HG03558 (cell line): ENCODE results near the gene PAXX.

ENCODE experiments used
- ATAC-seq: cut with Tn5 transposase; IDR thresholded peaks from one replicate; pipeline ENCODE4 v1.9.1; 2021; ENCODE audit warnings: moderate number of reproducible peaks; ENCODE audit not compliant: unreplicated experiment; ENCODE audit errors: extremely low read depth

Gene PAXX

DNA sequence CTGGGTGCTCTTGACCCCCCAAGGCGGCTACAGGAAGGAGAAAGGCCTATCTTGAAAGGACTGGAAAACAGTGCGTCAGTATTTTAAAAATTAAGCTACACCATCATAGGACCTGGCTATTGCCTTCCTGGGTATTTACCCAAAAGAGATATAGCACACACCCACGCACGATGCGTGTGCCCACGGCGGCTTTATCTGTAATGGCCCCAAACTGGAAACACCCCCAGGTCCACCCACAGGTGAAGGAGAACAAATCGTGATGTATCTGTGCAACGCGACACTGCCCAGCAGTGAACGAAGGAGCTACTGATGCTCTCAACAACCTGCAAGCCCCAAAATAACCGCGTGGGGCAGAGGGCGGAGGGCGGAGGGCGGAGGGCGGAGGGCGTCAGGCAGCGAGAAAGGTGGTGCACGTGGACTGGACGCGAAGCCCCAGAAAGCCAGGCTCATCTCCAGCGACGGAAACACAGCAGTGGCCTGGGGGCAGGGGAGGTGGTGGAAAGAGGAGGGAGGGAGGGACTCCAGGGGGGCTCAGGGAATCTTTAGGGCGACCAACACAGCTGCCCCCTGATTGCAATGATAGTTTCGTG lies 27.3 kb upstream of the PAXX start:
- no peak for ATAC-seq

GRCh38 chr9:136965771-136966484 lies 26.3 kb upstream of the PAXX start:
- ATAC-seq: no peak

GRCh38 chr9:136968333-136969127 lies 23.7 kb upstream of the PAXX start:
- no peak for ATAC-seq

GRCh38 chr9:136969150-136969549 lies 23.1 kb upstream of the PAXX start:
- no peak for ATAC-seq

- no peak for ATAC-seq
These were observed 22.4 kb upstream of the PAXX start for GRCh38 chr9:136969774-136970173.

- no peak for ATAC-seq
These were observed 21.9 kb upstream of the PAXX start for GRCh38 chr9:136970361-136970760.

DNA sequence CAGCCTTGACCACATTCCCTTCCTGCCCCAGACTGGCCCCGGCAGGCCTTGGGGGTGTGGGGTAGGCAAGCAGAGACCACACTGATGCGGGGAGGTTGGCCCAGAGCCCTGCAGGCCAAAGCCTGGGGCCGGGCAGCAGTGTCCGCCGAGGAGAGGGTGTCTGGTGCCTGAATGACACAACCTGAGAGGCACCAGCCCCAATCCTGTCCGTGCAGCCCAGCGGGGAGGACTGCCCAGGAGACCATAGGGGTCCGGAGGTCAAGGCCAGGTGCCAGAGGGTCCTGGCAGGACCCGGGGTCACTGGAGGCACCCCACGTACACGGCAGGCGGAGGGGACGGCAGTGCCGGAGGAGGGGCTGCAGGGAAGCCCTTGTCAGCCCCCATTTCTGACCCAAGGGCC lies 20.5 kb upstream of the PAXX start:
- ATAC-seq: no peak

DNA sequence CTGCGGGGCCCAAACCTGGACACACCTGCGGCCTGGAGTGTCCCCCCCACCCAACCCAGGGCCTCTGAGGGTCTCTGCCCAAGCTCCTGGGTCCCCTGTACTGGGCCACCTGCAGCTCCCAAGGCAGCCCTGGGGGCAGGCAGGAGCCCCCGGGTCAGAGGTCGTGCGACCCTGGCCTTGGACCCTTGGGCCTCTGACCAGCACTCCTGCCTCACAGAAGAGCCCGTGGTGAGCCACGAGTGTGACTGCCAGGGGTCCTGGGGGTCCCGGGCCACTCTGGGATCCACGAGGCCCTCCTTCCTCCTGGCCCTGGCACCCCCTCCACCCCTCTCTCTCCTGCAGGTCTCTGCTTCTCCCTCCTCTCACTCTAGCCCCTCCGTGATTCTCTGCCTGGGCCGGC lies 19.9 kb upstream of the PAXX start:
- no peak for ATAC-seq

- ATAC-seq: no peak
These were observed 19.5 kb upstream of the PAXX start for GRCh38 chr9:136972743-136973142.

DNA sequence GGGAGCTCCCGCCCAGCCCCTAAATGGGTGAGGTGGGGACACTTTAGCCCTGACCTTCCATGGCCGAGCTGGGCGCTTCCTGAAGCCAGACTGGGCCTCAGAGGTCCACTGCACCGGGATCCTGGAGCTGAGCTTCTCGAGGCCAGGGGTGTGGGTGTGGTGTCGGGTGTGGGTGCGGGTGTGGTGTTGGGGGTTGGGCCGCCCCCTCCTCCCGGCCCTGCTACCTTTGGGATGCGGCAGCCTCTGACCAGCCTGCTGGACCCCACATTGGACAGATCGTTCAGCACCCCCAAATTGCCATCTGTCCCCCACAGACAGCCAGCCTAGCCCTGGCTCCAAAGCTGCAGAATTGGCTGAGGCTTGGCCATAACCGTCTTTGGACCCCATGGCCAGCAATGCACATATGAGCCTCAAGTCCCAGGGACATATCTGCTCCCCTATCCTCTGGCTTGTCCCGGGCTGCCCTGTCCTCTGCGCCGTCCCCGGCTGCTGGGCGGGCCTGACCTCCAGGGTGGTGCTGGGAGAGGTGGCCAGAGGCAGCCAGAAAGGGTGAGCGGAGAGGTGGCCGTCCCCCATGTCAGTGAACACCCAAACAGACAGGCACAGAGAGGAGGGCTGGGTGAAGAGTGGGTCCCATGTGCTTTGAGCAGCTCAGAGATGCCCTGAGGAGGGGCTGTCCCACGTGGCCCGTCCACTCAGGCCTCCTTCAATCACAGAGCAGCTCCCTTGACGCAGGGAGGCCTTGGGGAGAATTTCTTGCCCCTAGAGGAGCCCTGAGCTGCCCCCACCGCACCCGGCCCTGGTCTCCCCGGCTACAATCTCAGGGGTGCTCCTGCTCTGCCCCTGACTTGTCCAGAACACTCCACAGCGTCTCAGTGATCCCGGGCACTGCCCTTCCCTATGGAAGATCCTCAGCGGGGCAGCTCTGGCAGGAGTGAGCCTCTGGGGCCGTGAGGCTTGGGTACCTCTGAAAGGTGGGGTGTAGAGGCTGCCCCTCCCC lies 18.3 kb upstream of the PAXX start:
- no peak for ATAC-seq

DNA sequence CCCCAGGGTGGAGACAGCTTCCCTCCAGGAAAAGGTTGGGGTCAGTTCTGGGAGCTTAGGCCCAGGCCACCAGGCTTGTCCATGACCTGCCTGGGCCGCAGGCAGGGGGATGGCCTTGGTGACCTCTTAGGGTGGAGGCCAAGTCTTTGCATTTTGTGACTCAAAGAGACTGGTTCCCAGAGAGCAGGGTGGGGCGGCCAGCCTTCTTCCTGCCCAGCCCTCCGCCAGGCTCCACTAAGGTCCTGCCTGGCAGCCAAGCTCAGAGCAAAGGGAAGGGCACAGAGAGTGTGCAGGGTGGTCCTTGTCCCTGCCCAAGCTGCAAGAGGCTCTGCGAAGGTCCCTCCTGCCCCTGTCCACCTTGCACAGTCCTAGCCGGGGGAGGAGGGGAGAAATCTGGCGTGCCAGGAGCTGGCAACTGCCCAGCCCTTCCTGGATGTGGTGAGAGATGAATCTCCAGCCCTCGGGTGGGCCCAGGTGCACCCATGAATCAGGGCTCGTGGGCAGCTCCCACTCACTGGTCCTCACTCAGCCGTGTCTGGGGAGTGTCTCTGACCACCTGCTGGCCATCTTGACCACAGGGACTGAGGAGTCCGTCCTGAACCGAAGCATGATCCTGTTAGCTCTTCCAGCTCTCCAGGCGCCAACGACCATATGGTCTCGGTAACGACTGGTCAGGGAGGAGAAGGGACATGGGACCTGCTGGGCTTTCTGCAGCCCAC lies 17.2 kb upstream of the PAXX start:
- no peak for ATAC-seq

DNA sequence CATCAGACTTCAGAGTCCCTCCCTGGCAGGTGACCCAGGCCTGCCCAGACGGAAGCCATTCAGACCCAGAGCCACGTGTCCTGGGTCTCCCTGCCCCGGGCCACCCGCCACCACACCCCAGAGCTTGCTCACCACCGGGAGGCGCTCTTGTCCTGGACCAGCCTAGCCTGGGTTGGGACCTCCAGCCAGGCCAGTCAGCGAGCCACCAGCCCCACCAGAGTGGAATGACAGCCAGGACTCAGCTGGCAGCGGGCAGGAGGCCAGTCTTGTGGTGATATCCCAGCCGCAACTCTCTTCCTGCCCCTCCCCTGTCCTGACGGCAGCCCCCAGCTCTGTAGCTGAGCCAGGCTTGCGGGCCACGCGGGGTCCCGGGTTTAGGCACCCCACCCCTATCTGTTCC lies 16.6 kb upstream of the PAXX start:
- no peak for ATAC-seq

- ATAC-seq: no peak
These were observed 15.0 kb upstream of the PAXX start, which contains the start of gene PTGDS for GRCh38 chr9:136977223-136977622. Gene PTGDS (plus strand): TSS chr9:136977504. CDS start chr9:136977579, 75 bp downstream.

DNA sequence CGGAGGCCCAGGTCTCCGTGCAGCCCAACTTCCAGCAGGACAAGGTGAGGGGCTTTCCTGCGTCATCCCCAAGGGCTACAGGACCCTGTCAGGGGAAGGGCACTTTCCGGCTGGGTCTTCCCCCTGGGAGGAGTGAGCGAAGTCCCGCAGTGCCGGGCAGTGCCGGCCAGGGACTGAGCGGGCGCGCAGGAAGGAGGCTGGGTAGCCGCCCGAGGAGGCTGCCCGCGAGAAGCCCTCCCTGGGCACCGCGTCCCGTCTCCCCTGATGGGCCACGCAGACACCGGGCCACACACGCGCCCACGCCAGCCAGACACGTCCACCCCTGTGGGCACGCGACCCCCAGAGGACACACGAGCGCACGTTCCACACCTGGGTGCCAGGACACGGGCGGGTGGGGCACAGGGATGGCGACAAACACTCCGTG lies 14.6 kb upstream of the PAXX start:
- no peak for ATAC-seq

- ATAC-seq: no peak
These were observed 14.0 kb upstream of the PAXX start for GRCh38 chr9:136978073-136978864.

- no peak for ATAC-seq
These were observed 13.2 kb upstream of the PAXX start for GRCh38 chr9:136978865-136979544.

DNA sequence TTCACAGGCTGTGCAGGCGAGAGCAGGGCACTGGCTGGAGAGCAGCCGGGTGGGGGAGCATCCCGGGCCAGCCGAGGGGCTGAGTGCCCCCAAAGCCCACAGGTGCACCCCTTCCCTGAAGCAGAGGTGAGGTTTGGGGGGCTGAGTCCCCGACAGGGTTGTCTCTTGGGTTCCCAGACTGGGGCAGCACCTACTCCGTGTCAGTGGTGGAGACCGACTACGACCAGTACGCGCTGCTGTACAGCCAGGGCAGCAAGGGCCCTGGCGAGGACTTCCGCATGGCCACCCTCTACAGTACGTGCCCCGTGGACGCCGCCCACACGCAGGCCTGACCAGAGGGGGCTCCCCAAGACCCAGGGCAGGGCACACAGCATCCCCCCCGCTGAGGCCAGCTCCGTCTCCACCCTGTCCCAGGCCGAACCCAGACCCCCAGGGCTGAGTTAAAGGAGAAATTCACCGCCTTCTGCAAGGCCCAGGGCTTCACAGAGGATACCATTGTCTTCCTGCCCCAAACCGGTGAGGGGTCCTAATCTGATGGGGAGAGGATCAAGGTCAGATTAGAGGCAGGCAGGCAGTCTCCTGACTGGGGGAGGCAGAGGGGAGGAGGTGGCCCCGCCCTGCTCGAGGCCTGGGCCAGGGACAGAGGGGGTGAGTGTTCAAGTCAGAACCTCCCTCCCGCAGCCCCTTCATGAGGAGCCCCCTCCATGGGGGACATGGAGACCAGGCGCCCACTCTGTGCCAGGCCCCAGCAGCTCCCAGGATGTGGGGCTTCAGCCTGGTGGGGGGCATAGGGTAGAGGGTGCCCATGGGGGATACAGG lies 12.2 kb upstream of the PAXX start:
- ATAC-seq: no peak
